ENCODE results near the gene CNTN5. TPM values are rescaled to one million over a fixed set of nuclear protein-coding genes. Genes with fewer than 3 reads are reported as not detected.

CNTN5 gene
- total RNA-seq, 3 donors from 2014 or later (not counting 1 experiment from before 2014, with no cell fraction given): not detected

- H3K4me1 Mint-ChIP-seq: no peaks in the 10 kb centered on the region
- Histone ChIP-seq H3K4me1 (ENCODE audit: control insufficient read depth, insufficient read depth, low read length) (no peaks in the 10 kb centered on the region), H3K9me3 (ENCODE audit: control insufficient read depth, insufficient read depth, low read length) (peaks cover 9% of the 10 kb centered on the region), H3K36me3 (ENCODE audit: control insufficient read depth, insufficient read depth, low read length) (no peaks in the 10 kb centered on the region), H3K27me3 (ENCODE audit: control insufficient read depth, insufficient read depth, low read length) (no peaks in the 10 kb centered on the region), H3K27ac (ENCODE audit: low read length) (no peak overlapping the region), H3K4me3 (ENCODE audit: low read length) (no peak overlapping the region)
- 86% methylated on average over 3 of the region's 3 CpGs for WGBS (ENCODE audit: insufficient coverage)
- H3K27ac Mint-ChIP-seq: no peak overlapping the region
- ATAC-seq (no peak), DNase-seq (no peak)
- intact Hi-C loops (cut with micrococcal nuclease): no loop called here
- peaks cover 22% of the 10 kb centered on the region for H3K36me3 Mint-ChIP-seq
- no peak for TF ChIP-seq CTCF (IDR thresholded peaks at IDR 0.05)
- no peaks in the 10 kb centered on the region for H3K27me3 Mint-ChIP-seq (ENCODE audit: low read depth in 2 of 2)
- H3K4me3 Mint-ChIP-seq: no peak overlapping the region
- H3K9me3 Mint-ChIP-seq: peaks cover 30 to 45% of the 10 kb centered on the region in 2 donors
Observed at GRCh38 chr11:99795999-99796398, 775.2 kb downstream of the CNTN5 start.

GRCh38 chr11:99803501-99803900 lies 782.8 kb downstream of the CNTN5 start:
- H3K36me3 ChIP-seq (ENCODE audit: control insufficient read depth, insufficient read depth, low read length): no peaks in the 10 kb centered on the region
- peaks cover 30% of the 10 kb centered on the region for H3K36me3 Mint-ChIP-seq
- peaks cover 13 to 22% of the 10 kb centered on the region in 2 donors for H3K9me3 Mint-ChIP-seq
- H3K27ac Mint-ChIP-seq: no peak overlapping the region
- intact Hi-C loops (cut with micrococcal nuclease): no loop called here
- no peaks in the 10 kb centered on the region for H3K27me3 Mint-ChIP-seq (ENCODE audit: low read depth in 2 of 2)
- no peak overlapping the region for H3K4me3 Mint-ChIP-seq
- H3K27me3 ChIP-seq (ENCODE audit: control insufficient read depth, insufficient read depth, low read length): no peaks in the 10 kb centered on the region
- ATAC-seq (no peak), DNase-seq (no peak)
- no peak for TF ChIP-seq CTCF (IDR thresholded peaks at IDR 0.05)
- no peaks in the 10 kb centered on the region for H3K4me1 ChIP-seq (ENCODE audit: control insufficient read depth, insufficient read depth, low read length)
- H3K4me1 Mint-ChIP-seq: no peaks in the 10 kb centered on the region
- 85% methylated on average over 3 of the region's 3 CpGs for WGBS (ENCODE audit: insufficient coverage)
- H3K4me3 ChIP-seq (ENCODE audit: low read length): no peak overlapping the region
- H3K27ac ChIP-seq (ENCODE audit: low read length): no peak overlapping the region
- peaks cover 9% of the 10 kb centered on the region for H3K9me3 ChIP-seq (ENCODE audit: control insufficient read depth, insufficient read depth, low read length)

GRCh38 chr11:99812516-99812915 lies 791.8 kb downstream of the CNTN5 start:
- no peak overlapping the region for H3K27ac ChIP-seq (ENCODE audit: low read length)
- Mint-ChIP-seq H3K36me3 (no peaks in the 10 kb centered on the region), H3K9me3 (peaks cover 19 to 30% of the 10 kb centered on the region in 2 donors), H3K27ac (no peak overlapping the region), H3K4me1 (no peaks in the 10 kb centered on the region), H3K4me3 (no peak overlapping the region), H3K27me3 (ENCODE audit: low read depth in 2 of 2) (no peaks in the 10 kb centered on the region)
- no peak for TF ChIP-seq CTCF (IDR thresholded peaks at IDR 0.05)
- intact Hi-C loops (cut with micrococcal nuclease): no loop called here
- H3K36me3 ChIP-seq (ENCODE audit: control insufficient read depth, insufficient read depth, low read length): no peaks in the 10 kb centered on the region
- no peaks in the 10 kb centered on the region for H3K4me1 ChIP-seq (ENCODE audit: control insufficient read depth, insufficient read depth, low read length)
- H3K27me3 ChIP-seq (ENCODE audit: control insufficient read depth, insufficient read depth, low read length): no peaks in the 10 kb centered on the region
- 75% methylated on average over 2 of the region's 6 CpGs for WGBS (ENCODE audit: insufficient coverage)
- no peak for ATAC-seq
- no peak for DNase-seq
- no peaks in the 10 kb centered on the region for H3K9me3 ChIP-seq (ENCODE audit: control insufficient read depth, insufficient read depth, low read length)
- no peak overlapping the region for H3K4me3 ChIP-seq (ENCODE audit: low read length)

GRCh38 chr11:99814021-99814420 lies 793.3 kb downstream of the CNTN5 start:
- Mint-ChIP-seq H3K9me3 (peaks cover 17 to 30% of the 10 kb centered on the region in 2 donors), H3K27ac (no peak overlapping the region), H3K36me3 (no peaks in the 10 kb centered on the region), H3K4me1 (no peaks in the 10 kb centered on the region), H3K27me3 (ENCODE audit: low read depth in 2 of 2) (no peaks in the 10 kb centered on the region), H3K4me3 (no peak overlapping the region)
- DNase-seq (no peak), ATAC-seq (no peak)
- Histone ChIP-seq H3K36me3 (ENCODE audit: control insufficient read depth, insufficient read depth, low read length) (no peaks in the 10 kb centered on the region), H3K9me3 (ENCODE audit: control insufficient read depth, insufficient read depth, low read length) (peaks cover 3% of the 10 kb centered on the region), H3K27ac (ENCODE audit: low read length) (no peak overlapping the region), H3K4me1 (ENCODE audit: control insufficient read depth, insufficient read depth, low read length) (no peaks in the 10 kb centered on the region), H3K27me3 (ENCODE audit: control insufficient read depth, insufficient read depth, low read length) (no peaks in the 10 kb centered on the region), H3K4me3 (ENCODE audit: low read length) (no peak overlapping the region)
- WGBS (ENCODE audit: insufficient coverage): no CpG with 5 or more reads among the region's 1 CpG
- no peak for TF ChIP-seq CTCF (IDR thresholded peaks at IDR 0.05)
- intact Hi-C loops (cut with micrococcal nuclease): no loop called here
